ENCODE data around the gene SMYD2. TPM values are rescaled to one million over a fixed set of nuclear protein-coding genes. Genes with fewer than 3 reads are reported as not detected.

Gene SMYD2
- total RNA-seq, 2 experiments from 2014 or later, result 20.8 to 26.5 TPM

- ChIA-PET CTCF (ENCODE audit: unreplicated experiment) (no interaction called here), POLR2A (interaction anchor here (0.6 to 1.7 kb wide), 2 partner anchors 8 to 45 kb away, joined by 3 to 6 read pairs; no protein-coding TSS in a partner anchor)
- no peaks in the 10 kb centered on the region for H3K9me2 ChIP-seq (ENCODE audit: insufficient read depth, low read length)
- H3K4me1 ChIP-seq (ENCODE audit: insufficient read depth, low read length, poor library complexity, severe bottlenecking), result peaks cover 9% of the 10 kb centered on the region
- intact Hi-C loops (cut with micrococcal nuclease; ENCODE audit: unreplicated experiment), result no loop called here
- H4K20me1 ChIP-seq (ENCODE audit: insufficient read depth, low read length), result no peaks in the 10 kb centered on the region; the same call in 1 of the 2 replicates
- no peak for DNase-seq (ENCODE audit: low spot score)
- no peak overlapping the region for H3K4me3 ChIP-seq (ENCODE audit: low read depth, low read length, poor library complexity, severe bottlenecking)
- H3K79me2 ChIP-seq (ENCODE audit: insufficient read depth, low read depth, low read length), result no peaks in the 10 kb centered on the region
- no peak overlapping the region for H2AFZ ChIP-seq (ENCODE audit: low read length)
- H3K36me3 ChIP-seq (ENCODE audit: insufficient read depth, low read length), result peaks cover 10% of the 10 kb centered on the region; the same call in 1 of the 2 replicates
- H3K9me3 ChIP-seq (ENCODE audit: low read length), result no peaks in the 10 kb centered on the region
- no TSS peak for BruUV-seq (replicated peaks)
- no peak overlapping the region for H3K27ac ChIP-seq (ENCODE audit: low read depth, low read length, poor library complexity, severe bottlenecking)
- H3K4me2 ChIP-seq (ENCODE audit: low read length), result no peak overlapping the region
- TF ChIP-seq CTCF (conservative IDR thresholded peaks at IDR 0.05; ENCODE audit: low read length) (no peak), EZH2phosphoT487 (IDR thresholded peaks at IDR 0.05; ENCODE audit: borderline replicate concordance, low read depth, low read length) (no peak)
These were observed 40.9 kb downstream of the SMYD2 start for GRCh38 chr1:214321705-214322453.

- DNase-seq (ENCODE audit: low spot score), result no peak
- intact Hi-C loops (cut with micrococcal nuclease; ENCODE audit: unreplicated experiment), result loop anchor here (5.0 kb wide), 1 partner anchor 43 kb away; the partner anchor contains the start of gene SMYD2
- Histone ChIP-seq H3K27ac (ENCODE audit: low read depth, low read length, poor library complexity, severe bottlenecking) (no peak overlapping the region), H3K4me2 (ENCODE audit: low read length) (no peak overlapping the region), H3K9me2 (ENCODE audit: insufficient read depth, low read length) (no peaks in the 10 kb centered on the region), H3K36me3 (ENCODE audit: insufficient read depth, low read length) (peaks cover 10% of the 10 kb centered on the region; the same call in 1 of the 2 replicates), H4K20me1 (ENCODE audit: insufficient read depth, low read length) (no peaks in the 10 kb centered on the region; the same call in 1 of the 2 replicates), H3K9me3 (ENCODE audit: low read length) (no peaks in the 10 kb centered on the region), H2AFZ (ENCODE audit: low read length) (no peak overlapping the region), H3K79me2 (ENCODE audit: insufficient read depth, low read depth, low read length) (no peaks in the 10 kb centered on the region), H3K4me1 (ENCODE audit: insufficient read depth, low read length, poor library complexity, severe bottlenecking) (peaks cover 22% of the 10 kb centered on the region), H3K4me3 (ENCODE audit: low read depth, low read length, poor library complexity, severe bottlenecking) (no peak overlapping the region)
- no peak for TF ChIP-seq CTCF (conservative IDR thresholded peaks at IDR 0.05; ENCODE audit: low read length)
- no peak for TF ChIP-seq EZH2phosphoT487 (IDR thresholded peaks at IDR 0.05; ENCODE audit: borderline replicate concordance, low read depth, low read length)
- no TSS peak for BruUV-seq (replicated peaks)
- ChIA-PET CTCF (ENCODE audit: unreplicated experiment) (no interaction called here), POLR2A (interaction anchor here (0.5 to 0.9 kb wide), 9 partner anchors 46 to 467 kb away, joined by 3 to 5 read pairs (median 3); no protein-coding TSS in a partner anchor)
These were observed 44.2 kb downstream of the SMYD2 start for GRCh38 chr1:214324896-214325800.

Measured in OCI-LY7 (cell line).